ENCODE measurements around the gene HEPH.
"Not testable (repeated sequence)": the region's sequence is repeated elsewhere in the genome, so short reads cannot be mapped to it uniquely, and the experiment has no call there.

Gene HEPH, protein sequence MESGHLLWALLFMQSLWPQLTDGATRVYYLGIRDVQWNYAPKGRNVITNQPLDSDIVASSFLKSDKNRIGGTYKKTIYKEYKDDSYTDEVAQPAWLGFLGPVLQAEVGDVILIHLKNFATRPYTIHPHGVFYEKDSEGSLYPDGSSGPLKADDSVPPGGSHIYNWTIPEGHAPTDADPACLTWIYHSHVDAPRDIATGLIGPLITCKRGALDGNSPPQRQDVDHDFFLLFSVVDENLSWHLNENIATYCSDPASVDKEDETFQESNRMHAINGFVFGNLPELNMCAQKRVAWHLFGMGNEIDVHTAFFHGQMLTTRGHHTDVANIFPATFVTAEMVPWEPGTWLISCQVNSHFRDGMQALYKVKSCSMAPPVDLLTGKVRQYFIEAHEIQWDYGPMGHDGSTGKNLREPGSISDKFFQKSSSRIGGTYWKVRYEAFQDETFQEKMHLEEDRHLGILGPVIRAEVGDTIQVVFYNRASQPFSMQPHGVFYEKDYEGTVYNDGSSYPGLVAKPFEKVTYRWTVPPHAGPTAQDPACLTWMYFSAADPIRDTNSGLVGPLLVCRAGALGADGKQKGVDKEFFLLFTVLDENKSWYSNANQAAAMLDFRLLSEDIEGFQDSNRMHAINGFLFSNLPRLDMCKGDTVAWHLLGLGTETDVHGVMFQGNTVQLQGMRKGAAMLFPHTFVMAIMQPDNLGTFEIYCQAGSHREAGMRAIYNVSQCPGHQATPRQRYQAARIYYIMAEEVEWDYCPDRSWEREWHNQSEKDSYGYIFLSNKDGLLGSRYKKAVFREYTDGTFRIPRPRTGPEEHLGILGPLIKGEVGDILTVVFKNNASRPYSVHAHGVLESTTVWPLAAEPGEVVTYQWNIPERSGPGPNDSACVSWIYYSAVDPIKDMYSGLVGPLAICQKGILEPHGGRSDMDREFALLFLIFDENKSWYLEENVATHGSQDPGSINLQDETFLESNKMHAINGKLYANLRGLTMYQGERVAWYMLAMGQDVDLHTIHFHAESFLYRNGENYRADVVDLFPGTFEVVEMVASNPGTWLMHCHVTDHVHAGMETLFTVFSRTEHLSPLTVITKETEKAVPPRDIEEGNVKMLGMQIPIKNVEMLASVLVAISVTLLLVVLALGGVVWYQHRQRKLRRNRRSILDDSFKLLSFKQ

DNA sequence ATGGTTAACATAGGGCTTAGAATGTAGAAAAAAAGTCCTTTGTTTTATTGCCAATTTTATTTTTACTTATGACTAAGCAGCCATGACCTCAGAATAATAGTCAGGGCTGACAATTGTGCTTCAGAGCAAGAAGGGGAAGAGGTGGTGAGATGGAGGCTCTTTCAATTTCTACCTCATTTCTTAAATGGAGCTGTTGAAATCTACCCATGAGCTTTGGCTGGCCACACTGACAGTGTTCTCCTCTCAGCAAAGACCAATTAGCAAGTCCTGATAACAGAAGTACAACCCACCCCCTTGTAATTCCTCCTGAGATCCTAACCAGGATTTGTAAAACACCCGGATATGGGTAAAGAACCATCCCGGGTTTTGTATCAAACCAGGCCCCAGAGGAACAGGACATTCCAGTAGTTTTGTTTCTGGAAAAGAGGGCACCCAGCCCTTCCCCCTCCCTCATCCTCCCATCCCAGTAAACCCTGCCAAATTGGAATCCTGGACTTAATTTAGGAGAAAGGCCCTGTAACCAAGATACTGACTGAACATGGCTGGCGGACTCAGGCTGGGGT is at the start of gene HEPH:
TSS of gene HEPH (plus strand) at position 399 of the 563 bp plus-strand sequence. CDS start 6,324 bp downstream, outside the sequence.
- no peak for DNase-seq

DNA sequence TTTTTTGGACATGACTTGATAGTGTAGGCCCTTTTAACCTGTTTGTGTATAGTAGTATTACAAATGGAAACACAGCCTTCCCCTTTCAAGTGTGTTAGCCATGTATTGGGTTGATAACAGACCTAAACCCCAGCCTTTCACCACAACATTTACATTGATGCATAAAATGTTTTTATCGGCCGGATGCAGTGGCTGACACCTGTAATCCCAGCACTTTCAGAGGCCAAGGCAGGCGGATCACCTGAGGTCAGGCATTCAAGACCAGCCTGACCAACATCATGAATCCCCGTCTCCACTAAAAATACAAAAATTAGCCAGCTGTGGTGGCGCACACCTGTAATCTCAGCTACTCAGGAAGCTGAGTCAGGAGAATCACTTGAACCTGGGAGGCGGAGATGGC is 45.3 kb upstream of the HEPH start:
- DNase-seq = not testable (repeated sequence)

DNA sequence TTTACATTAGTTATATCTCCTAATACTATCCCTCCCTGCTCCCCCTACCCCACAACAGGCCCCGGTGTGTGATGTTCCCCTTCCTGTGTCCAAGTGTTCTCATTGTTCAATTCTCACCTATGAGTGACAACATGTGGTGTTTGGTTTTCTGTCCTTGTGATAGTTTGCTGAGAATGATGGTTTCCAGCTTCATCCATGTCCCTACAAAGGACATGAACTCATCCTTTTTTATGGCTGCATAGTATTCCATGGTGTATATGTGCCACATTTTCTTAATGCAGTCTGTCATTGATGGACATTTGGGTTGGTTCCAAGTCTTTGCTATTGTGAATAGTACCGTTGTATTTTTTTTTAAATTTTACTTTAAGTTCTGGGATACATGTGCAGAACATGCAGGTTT is 42.7 kb upstream of the HEPH start:
- not testable (repeated sequence) for DNase-seq

DNA sequence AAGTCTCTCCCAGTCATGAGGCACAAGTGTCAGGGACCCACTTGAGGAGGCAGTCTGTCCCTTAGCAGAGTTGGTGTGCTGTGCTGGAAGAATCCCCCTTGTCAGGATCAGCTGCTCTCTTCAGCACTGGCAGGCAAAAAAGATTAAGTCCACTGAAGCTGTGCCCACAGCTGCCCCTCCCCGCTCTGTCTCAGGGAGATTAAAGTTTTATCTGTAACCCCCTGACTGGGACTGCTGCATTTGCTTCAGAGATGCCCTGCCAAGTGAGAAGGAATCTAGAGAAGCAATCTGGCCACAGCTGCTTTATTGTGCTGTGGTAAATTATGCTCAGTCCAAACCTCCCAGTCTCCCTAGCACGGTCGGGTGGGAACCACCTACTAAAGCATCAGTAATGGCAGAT is 37.4 kb upstream of the HEPH start:
- DNase-seq = no peak

DNA sequence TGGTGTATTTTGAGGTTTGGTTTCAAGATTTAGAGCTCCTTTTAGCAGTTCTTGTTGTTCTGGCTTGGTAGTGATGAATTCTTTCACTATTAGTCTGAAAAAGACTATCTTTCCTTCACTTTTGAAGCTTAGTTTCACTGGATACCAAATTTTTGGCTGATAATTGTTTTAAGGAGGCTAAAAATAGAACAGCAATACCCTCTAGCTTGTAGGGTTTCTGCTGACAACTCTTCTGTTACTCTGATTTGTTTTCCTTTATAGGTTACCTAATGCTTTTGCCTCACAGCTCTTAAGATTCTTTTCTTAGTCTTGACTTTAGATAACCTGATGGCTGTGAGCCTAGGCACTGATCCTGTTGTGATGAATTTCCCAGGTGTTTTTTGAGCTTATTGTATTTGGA is 33.6 kb upstream of the HEPH start:
- DNase-seq = no peak

DNA sequence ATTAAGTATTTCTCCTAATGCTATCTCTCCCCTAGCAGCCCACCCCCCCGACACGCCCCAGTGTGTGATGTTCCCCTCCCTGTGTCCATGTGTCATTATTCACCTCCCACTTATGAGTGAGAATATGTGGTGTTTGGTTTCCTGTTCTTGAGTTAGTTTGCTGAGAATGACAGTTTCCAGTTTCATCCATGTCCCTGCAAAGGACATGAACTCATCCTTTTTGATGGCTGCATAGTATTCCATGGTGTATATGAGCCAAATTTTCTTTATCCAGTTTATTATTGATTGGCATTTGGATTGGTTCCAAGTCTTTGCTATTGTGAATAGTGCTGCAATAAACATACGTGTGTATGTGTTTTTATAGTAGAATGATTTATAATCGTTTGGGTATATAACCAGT is 28.8 kb upstream of the HEPH start:
- not testable (repeated sequence) for DNase-seq

DNA sequence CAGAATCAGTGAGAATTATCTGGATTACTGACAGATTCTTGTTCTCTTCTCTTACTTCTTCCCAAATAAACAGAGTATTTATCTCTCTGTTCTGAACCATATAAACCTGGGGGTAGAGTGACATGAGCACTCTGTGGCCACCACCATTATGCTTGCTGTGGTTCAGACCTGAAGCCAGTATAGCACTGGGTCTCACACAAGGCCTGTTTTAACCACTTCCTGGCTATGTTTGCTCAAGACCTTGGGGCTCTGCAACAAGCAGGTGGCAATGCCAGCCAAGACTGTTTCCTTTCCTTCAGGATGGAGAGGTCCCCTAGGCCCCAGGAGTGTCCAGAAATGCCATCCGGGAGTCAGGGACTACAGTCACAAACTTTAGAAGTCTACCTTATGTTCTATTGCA is 21.7 kb upstream of the HEPH start:
- no peak for DNase-seq

DNA sequence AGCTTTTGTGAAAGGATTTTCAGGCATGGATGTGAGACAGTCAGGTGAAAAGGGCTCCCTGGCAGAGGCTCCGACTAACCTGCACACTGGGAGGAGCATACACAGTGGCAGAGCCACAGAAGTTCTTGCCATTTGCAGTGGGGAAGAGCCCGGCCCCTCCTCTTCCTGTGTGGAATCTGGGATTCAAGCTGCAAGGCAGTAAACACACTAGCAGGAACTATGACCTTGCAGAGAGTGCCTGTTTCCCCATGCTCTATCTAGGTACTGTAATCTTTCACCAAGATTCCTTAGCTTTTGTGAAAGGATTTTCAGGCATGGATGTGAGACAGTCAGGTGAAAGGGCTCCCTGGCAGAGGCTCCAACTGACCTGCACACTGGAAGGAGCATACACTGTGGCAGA is 19.8 kb upstream of the HEPH start:
- no peak for DNase-seq

DNA sequence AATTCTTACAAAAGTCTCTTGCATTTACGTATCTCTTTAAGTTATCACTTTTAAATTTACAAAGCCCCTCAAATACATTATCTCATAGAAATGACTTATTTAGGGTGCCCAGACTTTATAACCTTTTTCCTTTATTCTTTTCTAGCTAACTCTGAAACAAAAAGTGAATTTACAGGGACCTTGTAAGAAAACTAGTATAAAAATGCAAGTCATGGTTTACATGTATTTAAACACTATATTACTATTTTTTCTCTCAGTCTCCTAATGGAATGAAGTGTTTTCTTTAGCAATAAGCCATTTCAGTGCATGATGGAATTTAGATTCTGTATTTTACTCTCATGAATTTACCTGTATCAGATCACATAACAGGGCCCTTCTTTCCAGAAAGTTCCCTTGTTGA is 14.5 kb upstream of the HEPH start:
- DNase-seq = no peak

DNA sequence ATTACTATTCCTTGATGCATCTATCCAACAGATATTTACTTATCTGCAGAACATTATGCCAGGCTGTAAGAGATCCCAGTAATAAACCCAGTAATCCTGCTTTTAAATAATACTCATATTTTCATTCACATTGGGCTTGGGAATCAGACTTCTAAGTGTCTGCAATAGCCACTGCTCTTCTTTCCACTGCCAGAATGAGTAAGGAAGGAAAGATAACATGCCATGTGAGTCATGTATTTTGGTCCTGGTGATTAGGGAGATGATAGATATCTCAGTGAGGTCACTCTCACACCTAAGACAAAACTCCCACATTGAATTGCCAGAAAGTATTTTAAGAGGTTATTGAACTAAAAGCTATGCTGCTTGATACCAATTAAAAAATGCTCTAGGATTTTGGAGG is 13.9 kb upstream of the HEPH start:
- DNase-seq = no peak

DNA sequence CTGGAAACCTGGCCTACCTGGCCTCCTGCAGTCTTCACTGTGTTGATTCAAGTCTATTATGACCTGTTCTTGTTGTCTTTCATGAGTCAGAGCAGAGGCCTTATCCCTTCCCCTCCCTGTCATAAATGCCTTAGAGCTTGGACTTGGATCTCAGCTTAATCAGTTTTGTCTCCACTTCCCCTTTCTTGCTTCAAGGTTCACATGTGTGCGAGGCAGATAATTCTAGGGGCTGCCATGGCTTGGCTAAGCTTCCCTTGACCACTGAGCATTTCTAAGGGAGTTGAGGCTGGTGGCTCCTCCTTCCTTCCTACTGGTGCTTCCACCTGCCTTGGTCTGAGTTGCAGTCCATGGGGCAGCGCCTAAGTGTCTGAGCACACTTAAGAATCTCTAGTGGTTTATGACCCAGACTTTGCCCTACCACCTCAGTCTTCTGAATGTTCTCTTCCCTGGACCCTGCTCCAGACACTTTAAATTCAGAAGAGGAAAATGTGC is 1.7 kb upstream of the HEPH start:
- no peak for DNase-seq

DNA sequence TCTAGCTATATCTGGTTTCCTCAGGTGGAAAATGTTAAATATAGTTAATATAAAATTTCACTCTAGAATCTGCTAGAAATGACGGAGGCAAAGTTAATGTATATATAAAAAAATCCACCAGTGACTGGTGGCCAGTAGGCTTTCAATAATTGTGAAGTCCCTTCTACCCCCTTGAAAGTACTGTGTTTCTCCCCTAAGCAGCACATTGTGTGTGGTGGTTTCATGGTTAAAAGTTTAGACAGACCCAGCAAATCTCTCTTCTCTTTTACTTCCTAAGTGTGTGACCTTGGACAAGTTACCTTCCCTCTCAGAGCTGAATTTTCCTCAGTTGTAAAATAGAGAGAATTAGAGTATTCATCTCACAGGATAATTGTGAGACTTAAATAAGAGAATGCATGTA is 600 bp upstream of the HEPH start:
- no peak for DNase-seq

DNA sequence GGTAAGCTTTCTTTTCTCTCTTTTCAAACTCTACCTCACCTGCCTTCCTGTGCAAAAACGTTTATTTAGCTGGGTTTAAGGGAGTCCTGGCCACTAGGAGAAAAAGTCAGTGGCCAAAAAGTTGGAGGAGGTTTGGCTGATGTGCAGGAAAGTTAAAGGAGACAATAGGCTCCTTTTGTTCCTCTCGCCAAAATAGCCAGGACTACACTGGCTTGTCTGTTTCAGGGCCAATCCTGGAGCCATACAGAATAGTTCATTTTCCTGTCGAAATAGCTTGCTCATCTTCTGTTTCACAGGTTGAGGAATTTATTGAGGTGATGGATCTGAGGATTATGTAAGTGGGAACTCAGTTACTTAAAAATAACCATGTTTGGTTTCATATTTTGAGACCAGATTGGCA is 423 bp downstream of the HEPH start:
- no peak for DNase-seq

DNA sequence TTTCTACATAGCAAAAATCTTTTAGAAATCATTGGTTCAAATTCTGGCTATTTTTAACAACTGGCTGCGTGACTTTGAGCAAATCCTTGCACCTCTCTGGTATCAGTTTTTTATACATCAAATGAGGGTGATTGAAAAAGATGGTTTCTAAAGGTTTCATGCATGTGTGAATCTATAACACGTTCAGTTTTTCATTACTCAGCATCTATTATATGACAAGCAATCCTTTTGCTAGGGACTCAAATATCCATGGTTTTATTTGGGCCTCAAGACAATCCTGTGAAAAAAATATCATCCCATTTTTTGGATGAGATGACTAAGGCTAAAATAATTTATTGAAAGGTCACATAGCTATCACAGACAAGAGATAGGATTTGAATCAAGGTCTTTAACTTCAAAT is 884 bp downstream of the HEPH start:
- no peak for DNase-seq

DNA sequence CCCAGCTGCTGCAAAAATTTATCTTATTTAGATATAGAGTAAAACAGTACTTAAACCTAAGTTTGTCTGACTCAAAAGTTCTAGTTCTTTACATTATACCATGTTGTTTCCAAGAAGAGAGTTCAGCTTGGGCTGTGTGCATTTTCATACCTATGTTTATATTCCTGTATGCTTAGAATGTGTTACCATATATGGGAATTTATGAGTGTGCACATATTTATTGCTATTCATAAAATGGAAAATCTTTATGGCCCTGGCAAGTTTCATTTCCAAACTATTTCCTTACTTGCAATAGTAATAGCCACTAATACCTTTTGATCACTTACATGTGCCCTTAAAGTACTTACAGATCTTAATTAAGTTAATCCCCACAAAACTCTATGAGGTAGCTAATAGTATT is 2.6 kb downstream of the HEPH start:
- DNase-seq = no peak

DNA sequence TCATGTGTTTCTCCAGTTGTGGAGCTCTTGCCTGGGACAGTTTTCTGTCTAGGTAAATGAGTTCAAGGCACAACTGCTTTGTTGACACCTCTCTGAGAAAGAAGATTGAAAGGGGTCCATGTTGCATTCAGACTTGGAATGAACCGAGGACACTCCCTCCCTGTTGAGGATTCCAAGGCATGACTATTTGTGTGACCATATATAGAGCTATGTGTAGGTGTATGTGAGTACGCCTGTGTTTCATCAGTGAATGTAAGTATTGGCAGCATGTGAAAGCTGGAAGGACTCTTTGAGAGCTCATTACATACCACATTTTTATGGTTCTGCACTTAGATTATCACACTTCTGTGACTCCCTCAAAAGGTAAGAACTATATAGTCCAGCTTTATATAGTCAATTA is 3.4 kb downstream of the HEPH start:
- DNase-seq = no peak

DNA sequence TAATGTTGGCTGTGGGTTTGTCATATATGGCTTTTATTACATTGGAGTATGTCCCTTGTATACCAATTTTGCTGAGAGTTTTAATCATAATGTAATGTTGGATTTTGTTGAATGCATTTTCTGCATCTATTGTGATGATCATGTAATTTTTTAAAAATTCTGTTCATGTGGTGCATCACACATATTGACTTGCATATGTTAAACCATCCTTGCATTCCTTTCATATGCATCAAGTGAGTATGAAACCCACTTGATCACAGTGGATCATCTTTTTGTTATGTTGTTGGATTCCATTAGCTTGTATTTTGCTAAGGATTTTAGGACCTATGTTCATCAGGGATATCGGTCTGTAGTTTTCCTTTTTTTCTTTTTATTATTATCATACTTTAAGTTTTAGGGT is 12.1 kb downstream of the HEPH start:
- no peak for DNase-seq

DNA sequence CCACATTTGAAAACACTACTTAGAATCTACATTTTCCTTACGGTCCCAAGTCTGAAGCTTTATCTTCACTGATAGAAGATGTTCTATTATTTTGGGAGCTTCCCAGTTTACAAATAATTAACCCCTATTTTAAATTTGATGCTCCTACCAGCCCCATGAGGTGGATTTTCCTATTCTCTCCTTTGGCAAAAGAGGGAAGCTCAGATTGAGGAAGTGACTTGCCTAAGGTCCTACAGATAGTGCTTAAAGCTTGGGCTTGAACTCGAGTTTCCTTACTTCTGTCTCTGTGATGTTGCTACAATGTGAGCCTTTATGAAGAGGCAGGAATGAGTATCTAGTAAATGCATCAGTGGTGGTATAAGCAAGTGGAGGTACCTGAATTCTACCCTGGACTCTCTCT is 27.5 kb downstream of the HEPH start:
- no peak for DNase-seq

DNA sequence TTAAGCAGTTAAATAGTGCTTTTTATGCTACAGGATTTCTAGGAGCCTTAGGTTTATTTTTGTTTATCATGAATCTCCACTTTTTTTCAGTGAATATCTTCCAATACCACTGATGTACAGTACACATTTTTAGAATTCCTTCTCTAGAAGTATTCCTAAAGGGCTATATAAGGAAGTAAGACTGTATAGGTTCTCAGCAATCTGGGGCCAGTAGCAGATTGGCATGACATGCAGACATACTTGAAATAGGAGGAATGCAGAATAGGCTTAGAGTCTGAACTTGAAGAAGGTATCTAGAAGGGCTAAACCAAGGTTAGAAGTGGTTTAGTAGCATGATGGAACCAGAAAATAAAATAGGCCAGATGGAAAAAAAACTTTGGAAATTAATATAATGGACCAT is 29.8 kb downstream of the HEPH start:
- DNase-seq = no peak

DNA sequence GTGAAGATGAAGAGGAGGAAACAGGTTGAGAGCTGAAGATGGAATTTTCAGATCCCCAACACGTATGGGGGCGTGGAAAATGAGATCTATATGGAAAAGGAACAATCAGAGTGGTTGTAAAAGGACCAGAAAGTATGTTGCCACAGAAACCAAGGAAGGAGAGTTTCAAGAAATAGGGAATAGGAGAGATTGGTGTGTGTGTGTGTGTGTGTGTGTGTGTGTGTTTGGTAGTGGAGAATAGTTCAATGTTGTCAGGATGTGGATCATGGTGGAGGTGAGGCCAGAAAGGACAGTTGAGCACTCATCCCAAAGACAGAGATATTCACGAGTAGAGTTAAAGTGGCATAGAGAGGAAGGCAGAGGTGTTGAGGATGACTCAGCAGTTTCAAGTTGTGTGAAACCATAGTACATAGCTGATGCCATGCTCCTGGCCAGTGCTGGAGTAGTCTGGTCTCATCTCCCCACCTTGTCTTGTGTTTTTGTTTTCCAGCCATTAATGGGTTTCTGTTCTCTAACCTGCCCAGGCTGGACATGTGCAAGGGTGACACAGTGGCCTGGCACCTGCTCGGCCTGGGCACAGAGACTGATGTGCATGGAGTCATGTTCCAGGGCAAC is 36.1 kb downstream of the HEPH start:
- no peak for DNase-seq

DNA sequence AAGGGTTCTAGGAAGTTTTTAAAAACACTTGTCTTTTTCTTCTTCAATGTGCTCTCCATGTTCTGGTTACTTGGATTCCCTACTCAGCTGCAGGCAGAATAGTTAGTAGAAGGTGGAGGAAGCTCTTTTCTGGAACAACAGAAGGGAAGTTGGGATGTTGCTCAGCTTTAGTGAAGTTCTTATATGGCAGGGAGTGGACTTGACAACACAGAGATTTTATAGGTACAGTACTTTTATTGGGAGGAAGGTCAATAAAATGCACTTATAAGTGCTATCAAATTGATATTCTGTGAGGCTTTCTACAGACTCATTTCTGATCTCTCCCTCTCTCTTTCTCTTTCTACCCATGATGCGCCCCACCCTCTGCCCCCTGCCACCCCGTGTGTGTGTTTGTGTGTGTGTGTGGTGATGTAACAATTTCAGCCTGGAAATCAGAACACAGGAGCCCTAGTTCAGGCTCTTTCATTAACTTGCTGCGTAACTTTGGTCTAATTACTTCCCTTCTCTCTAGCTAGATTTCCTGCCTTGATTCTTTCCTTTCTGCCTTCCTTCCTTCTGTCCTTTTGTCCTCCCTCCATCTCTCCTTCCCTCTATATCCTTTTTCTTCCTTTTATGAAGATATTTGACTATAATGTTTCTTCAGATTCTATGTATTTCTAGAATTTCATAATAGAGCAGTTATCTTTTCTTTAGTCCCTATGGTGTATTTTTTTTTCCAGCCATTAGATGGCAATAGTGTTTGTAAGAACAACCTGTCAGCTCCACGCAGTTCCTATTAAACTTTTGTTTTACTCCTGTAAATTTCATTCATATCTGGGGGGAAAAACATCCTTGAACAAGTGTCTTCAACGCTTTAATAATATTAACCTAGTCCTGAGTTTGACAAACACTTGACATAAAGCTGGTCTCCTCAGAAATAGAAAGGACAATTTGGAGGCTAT is 37.1 kb downstream of the HEPH start:
- DNase-seq = no peak

DNA sequence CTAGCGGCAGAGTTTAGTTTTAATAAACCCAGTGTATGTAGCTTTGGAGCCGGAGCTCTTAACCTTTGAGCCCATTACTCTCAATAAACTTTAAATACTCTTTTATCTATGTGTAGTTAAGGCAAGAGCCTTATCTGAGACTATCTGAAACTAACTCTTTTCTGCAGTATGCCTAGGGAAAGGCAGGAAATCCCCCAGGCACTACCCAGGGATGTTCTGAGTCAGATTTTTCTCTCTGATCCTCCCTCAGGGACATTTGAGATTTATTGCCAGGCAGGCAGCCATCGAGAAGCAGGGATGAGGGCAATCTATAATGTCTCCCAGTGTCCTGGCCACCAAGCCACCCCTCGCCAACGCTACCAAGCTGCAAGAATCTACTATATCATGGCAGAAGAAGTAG is 39.1 kb downstream of the HEPH start:
- no peak for DNase-seq

Measured in SHP77 treated with DMSO at 0.1 percent for 48 hours (cell line).